HG03045 (cell line): ENCODE results near the gene ATOX1.
"Not testable (repeated sequence)": the region's sequence is repeated elsewhere in the genome, so short reads cannot be mapped to it uniquely, and the experiment has no call there.

Experiments used
- ATAC-seq: cut with Tn5 transposase; IDR thresholded peaks from one replicate; pipeline ENCODE4 v1.9.1; 2021; ENCODE audit warnings: mild to moderate bottlenecking, moderate library complexity; ENCODE audit not compliant: unreplicated experiment

ATOX1 gene

GRCh38 chr5:151699071-151699901 is 59.1 kb downstream of the ATOX1 start:
- no peak for ATAC-seq

GRCh38 chr5:151698081-151698480 is 60.4 kb downstream of the ATOX1 start:
- not testable (repeated sequence) for ATAC-seq

DNA sequence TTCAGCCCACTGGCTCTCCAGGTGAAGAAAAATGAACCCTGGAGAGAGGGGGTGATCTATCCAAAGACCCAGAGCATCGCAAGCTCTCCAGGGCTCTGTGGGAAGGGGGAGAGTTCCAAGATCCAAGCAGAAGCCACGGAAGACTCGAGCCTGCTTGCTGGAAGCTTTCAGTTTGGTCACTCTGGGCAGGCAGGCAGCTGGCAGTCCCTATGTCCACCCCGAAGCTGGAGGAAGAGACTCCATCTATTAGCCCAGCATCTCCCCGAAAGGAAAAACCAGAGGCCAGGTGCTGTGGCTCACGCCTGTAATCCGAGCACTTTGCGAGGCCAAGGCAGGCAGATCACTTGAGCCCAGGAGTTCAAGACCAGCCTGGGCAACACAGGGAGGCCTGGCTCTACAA is 61.0 kb downstream of the ATOX1 start:
- ATAC-seq, result no peak

DNA sequence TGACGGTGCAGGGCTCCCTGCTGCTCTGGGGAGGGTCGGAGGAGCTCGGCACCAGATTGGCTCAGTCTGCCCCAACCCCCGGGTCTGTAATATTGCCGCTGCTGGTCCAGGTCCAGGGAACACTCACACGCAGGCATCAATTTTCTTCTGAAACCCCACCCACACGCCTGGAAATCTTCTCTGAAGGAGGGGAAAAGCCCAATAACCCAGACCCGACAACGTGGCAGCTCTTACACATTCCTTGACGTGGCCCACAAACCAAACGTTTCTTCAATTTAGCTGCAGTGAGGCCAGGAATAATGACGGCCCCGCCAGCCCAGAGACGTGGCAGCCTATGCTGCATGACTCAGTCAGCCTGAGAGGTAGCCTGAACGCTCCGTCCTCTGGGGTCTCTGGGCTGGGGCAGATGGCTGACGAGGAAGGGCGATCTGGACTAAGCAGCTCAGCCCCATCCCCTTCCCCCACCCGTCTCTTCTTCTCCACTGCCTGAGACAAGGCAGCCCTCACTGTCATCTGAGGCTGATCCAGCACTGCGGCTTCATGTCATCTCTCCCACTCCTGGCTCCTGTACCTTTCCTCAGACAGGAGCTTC is 61.9 kb downstream of the ATOX1 start:
- ATAC-seq, result no peak

GRCh38 chr5:151695464-151695863 is 63.0 kb downstream of the ATOX1 start:
- no peak for ATAC-seq

DNA sequence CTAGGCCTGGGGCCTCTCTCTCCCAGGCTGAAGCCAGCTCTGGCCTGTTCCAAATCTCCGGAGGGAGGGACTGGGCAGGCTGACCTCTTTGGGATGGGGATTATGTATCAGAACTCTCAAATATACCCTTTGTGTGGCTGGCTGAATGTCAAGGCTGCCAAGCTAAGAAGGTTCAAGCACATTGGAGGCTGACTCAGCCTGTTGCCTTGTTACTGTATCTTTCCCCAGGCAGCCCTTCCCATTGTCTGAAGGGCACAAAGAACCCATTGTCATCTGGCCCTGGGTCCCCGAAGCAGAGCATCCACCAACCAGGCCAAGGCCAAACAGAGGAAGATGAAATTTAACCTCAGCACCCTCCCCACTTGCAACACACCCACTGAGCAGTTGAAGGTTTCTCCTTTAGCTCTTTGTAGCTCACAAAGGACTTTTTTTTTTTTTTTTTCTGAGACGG is 64.4 kb downstream of the ATOX1 start:
- no peak for ATAC-seq
